ENCODE data around the gene SRA1.

DNA sequence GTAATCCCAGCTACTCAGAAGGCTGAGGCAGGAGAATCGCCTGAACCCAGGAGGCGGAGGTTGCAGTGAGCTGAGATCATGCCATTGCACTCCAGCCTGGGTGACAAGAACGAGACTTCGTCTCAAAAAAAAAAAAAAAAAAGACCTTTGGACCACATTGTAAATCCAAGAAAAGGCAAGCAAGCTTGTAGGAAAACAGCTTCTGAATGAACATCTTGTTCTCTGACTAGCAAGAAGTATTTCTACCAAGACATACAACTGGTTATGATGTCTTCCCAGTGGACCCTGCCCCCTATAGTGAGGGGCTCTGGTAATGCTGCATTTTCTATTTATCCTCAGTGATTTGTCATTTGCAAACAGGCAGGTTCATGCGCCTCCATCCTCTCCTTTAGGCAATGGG, 14.3 kb downstream of the SRA1 start:
- TF ChIP-seq CTCF (IDR thresholded peaks at IDR 0.05; ENCODE audit: low read length) (no peak), EZH2 (IDR thresholded peaks at IDR 0.05; ENCODE audit: borderline replicate concordance, low read length) (no peak)

All from OCI-LY1 (cell line).